Measurements from ENCODE around the gene UTF1.

DNA sequence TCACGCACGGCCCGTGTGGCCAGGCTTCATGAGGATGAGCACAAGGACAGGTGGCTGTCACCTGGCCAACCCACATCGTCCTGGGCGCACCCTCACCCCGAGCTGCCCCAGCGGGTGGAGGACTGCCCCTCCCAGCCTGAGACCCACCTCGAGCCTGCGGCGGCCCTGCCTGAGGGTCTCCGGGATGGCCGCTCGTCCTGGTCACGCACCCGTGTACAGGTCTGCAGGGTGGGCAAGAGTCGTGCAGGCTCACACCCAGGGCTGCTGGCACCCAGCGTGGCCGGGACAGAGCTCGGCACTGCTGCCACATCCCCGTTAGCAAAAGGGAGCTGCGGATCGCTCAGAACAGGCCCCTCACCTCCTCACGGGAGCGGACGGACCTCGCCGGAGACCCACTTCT is 14.4 kb upstream of the UTF1 start:
- TF ChIP-seq CEBPB (IDR thresholded peaks at IDR 0.05; ENCODE audit: low read depth, low read length) = no peak
- no peak for TF ChIP-seq RAD21 (IDR thresholded peaks at IDR 0.05 in 1 of 2, conservative IDR thresholded peaks at IDR 0.05 in 1 of 2; ENCODE audit: low read depth in 2 of 2, low read length in 2 of 2)
- TF ChIP-seq, protein P1, sequence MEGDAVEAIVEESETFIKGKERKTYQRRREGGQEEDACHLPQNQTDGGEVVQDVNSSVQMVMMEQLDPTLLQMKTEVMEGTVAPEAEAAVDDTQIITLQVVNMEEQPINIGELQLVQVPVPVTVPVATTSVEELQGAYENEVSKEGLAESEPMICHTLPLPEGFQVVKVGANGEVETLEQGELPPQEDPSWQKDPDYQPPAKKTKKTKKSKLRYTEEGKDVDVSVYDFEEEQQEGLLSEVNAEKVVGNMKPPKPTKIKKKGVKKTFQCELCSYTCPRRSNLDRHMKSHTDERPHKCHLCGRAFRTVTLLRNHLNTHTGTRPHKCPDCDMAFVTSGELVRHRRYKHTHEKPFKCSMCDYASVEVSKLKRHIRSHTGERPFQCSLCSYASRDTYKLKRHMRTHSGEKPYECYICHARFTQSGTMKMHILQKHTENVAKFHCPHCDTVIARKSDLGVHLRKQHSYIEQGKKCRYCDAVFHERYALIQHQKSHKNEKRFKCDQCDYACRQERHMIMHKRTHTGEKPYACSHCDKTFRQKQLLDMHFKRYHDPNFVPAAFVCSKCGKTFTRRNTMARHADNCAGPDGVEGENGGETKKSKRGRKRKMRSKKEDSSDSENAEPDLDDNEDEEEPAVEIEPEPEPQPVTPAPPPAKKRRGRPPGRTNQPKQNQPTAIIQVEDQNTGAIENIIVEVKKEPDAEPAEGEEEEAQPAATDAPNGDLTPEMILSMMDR (IDR thresholded peaks at IDR 0.05; ENCODE audit: control extremely low read depth in 1 of 3, insufficient read depth in 1 of 3, low read depth in 1 of 3, low read length in 3 of 3) = no peak
- TF ChIP-seq, protein P2, sequence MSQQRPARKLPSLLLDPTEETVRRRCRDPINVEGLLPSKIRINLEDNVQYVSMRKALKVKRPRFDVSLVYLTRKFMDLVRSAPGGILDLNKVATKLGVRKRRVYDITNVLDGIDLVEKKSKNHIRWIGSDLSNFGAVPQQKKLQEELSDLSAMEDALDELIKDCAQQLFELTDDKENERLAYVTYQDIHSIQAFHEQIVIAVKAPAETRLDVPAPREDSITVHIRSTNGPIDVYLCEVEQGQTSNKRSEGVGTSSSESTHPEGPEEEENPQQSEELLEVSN (IDR thresholded peaks at IDR 0.05) = no peak
- TF ChIP-seq CBX8 (IDR thresholded peaks at IDR 0.05; ENCODE audit: borderline replicate concordance, low read depth, low read length) = no peak
- no peak for TF ChIP-seq SP1 (IDR thresholded peaks at IDR 0.05; ENCODE audit: low read depth, low read length)
- no peak for TF ChIP-seq HDAC6 (IDR thresholded peaks at IDR 0.05; ENCODE audit: low read depth, low read length)
- TF ChIP-seq CHD2 (IDR thresholded peaks at IDR 0.05; ENCODE audit: low read length) = no peak
- TF ChIP-seq EZH2 (IDR thresholded peaks at IDR 0.05; ENCODE audit: low read depth, low read length, severe bottlenecking) = no peak
- no peak for TF ChIP-seq YY1 (IDR thresholded peaks at IDR 0.05; ENCODE audit: low read depth, low read length)
- TF ChIP-seq ASH2L (IDR thresholded peaks at IDR 0.05; ENCODE audit: low read length) = no peak
- no peak for TF ChIP-seq SUZ12 (IDR thresholded peaks at IDR 0.05; ENCODE audit: low read length)
- no peak for TF ChIP-seq NRF1 (IDR thresholded peaks at IDR 0.05; ENCODE audit: low read depth, low read length)
